GM19467 (cell line): ENCODE results near the gene THAP4.

Source experiments
- ATAC-seq: cut with Tn5 transposase; IDR thresholded peaks from one replicate; pipeline ENCODE4 v1.9.1; 2021; ENCODE audit warnings: mild to moderate bottlenecking, moderate library complexity; ENCODE audit not compliant: unreplicated experiment

THAP4 gene

GRCh38 chr2:241615041-241615440, 21.9 kb downstream of the THAP4 start:
- ATAC-seq, result no peak

GRCh38 chr2:241613017-241613780, 23.8 kb downstream of the THAP4 start:
- no peak for ATAC-seq

GRCh38 chr2:241612156-241613016, 24.6 kb downstream of the THAP4 start:
- no peak for ATAC-seq

GRCh38 chr2:241611062-241611461, 25.9 kb downstream of the THAP4 start:
- ATAC-seq, result no peak

- peak; percentile 85 for ATAC-seq
Observed at GRCh38 chr2:241609859-241610793, 26.8 kb downstream of the THAP4 start.

- no peak for ATAC-seq
Observed at GRCh38 chr2:241608881-241609280, 28.1 kb downstream of the THAP4 start.

GRCh38 chr2:241607162-241607885, 29.6 kb downstream of the THAP4 start:
- no peak for ATAC-seq

GRCh38 chr2:241606186-241606585, 30.8 kb downstream of the THAP4 start:
- ATAC-seq, result no peak

GRCh38 chr2:241603686-241604085, 33.3 kb downstream of the THAP4 start:
- no peak for ATAC-seq

GRCh38 chr2:241602720-241603119, 34.2 kb downstream of the THAP4 start:
- no peak for ATAC-seq

- no peak for ATAC-seq
Observed at GRCh38 chr2:241601841-241602240, 35.1 kb downstream of the THAP4 start.

- no peak for ATAC-seq
Observed at GRCh38 chr2:241599615-241600014, 37.3 kb downstream of the THAP4 start.

GRCh38 chr2:241598487-241598886, 38.5 kb downstream of the THAP4 start:
- ATAC-seq, result no peak

- no peak for ATAC-seq
Observed at GRCh38 chr2:241598061-241598460, 38.9 kb downstream of the THAP4 start.

- ATAC-seq, result no peak
Observed at GRCh38 chr2:241597561-241597960, 39.4 kb downstream of the THAP4 start.

GRCh38 chr2:241595600-241596140, 41.3 kb downstream of the THAP4 start:
- no peak for ATAC-seq

GRCh38 chr2:241593271-241593670, 43.7 kb downstream of the THAP4 start:
- ATAC-seq, result no peak

- ATAC-seq, result no peak
Observed at GRCh38 chr2:241592126-241592845, 44.7 kb downstream of the THAP4 start.
